Measurements from ENCODE around the gene RO60.
A peak's percentile ranks its signal among the peaks of the same experiment; 100 is the strongest.

RO60 gene

DNA sequence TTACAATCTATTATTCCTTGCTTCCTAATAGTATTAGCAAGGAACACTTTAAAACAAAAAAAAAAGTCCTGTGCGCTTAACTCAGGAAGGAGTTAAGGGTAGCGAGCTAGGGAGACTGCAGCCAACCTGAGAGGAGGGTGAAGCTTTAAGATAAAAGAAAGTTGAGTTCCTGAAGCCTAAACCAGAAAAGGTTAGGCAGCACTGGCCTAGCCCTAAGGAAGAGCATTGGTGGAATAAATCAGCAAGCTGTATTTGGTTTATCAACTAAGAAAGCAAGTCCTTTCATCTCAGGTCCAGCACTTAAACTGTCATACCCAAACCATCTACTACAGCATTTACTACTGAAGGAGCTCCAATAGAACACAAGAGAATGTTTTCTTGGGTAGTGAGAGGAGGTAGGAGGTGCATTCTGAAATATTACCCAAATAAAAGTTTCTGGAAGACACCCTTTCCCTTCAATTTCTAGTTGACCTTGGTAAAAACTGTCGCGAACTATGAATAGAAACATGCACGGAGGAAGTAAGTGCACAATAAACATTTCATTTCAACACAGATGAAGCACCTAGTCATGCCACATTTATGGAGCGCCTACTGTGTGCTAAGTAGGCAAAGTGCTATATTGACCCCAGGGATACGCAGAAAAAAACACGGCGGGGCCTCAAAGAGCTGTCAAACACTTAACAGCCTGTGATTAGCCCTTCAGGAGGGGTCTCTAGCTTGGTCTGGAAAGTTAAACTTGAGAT lies 44.5 kb downstream of the RO60 start:
- TF ChIP-seq SPI1 (IDR thresholded peaks at IDR 0.05; ENCODE audit: borderline replicate concordance, low read depth) (no peak), GABPA (IDR thresholded peaks at IDR 0.05; ENCODE audit: low read depth) (no peak), CTCF (IDR thresholded peaks at IDR 0.05; ENCODE audit: insufficient read depth, low read length) (no peak), REST (IDR thresholded peaks at IDR 0.05; ENCODE audit: insufficient replicate concordance, low read depth) (no peak), POLR2AphosphoS5 (IDR thresholded peaks at IDR 0.05; ENCODE audit: low read depth) (no peak)
- Histone ChIP-seq H3K27ac (replicated peaks) (peak overlapping the region; percentile 60), H3K27me3 (ENCODE audit: insufficient read depth, poor library complexity, severe bottlenecking) (no peaks in the 10 kb centered on the region), H3K4me3 (replicated peaks; ENCODE audit: insufficient read depth, low read length) (peak overlapping the region; percentile 85)
- DNase-seq (ENCODE audit: low read depth in 1 of 2, low spot score in 1 of 2): no peak

- peak overlapping the region; percentile 60 for H3K27ac ChIP-seq (replicated peaks)
- peak overlapping the region; percentile 85 for H3K4me3 ChIP-seq (replicated peaks; ENCODE audit: insufficient read depth, low read length)
- no peaks in the 10 kb centered on the region for H3K27me3 ChIP-seq (ENCODE audit: insufficient read depth, poor library complexity, severe bottlenecking)
- DNase-seq (ENCODE audit: low read depth in 1 of 2, low spot score in 1 of 2): peak; percentile 24 to 45
- no peak for TF ChIP-seq REST (IDR thresholded peaks at IDR 0.05; ENCODE audit: insufficient replicate concordance, low read depth)
- peak; percentile 50; the same call in 1 of the 2 replicates for TF ChIP-seq SPI1 (IDR thresholded peaks at IDR 0.05; ENCODE audit: borderline replicate concordance, low read depth)
These were observed 45.1 kb downstream of the RO60 start for GRCh38 chr1:193104502-193104906.

DNA sequence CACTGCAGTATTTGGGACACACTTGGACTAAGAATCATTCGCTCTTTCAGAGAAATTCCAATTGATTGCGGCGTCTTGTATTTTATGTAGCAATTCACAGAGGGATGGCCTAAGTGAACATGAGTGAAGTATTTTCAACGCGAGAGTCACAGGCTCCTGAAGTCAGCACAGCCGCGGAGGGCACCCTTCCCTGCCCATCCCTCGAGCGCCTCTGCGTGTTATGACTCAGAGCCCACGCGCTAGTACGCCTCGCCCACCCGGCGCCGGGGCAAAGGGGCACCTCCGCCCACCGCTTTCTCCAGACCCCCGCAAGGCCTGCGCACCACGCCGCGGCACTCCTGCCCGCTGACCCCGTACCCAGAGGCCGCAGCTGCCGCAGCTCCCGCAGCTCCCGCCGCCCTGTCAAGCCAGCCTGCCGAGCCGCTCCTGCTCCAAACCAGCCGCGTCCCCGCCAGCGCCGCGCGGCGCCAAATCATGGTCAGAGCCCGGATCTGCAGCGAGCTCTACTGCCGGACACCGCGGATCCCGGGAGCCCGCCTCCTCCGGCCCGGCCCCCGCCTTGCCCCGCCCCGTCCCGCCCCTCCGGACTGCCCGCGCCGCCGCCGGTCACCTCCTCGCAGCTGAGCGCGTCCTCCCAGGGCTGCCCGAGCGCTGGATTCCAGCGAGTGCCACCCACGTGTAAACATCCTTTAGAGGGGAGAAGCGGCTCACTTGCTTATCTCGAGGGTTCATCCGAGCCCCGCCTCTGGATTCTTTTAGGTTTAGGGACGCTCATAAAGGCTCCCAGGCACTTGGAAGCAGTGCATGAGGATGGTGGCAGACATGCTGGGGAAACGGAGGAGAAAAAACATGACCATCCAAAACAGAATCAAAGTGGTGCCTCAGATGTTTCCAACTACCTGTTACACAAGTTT lies 45.8 kb downstream of the RO60 start, which contains the start of gene GLRX2:
GLRX2 (minus strand) TSS at position 508 of the 914 bp plus-strand sequence; CDS start at position 476, 32 bp downstream.
- TF ChIP-seq POLR2AphosphoS5 (IDR thresholded peaks at IDR 0.05; ENCODE audit: low read depth) (peak; percentile 75; the same call in 1 of the 2 replicates), SPI1 (IDR thresholded peaks at IDR 0.05; ENCODE audit: borderline replicate concordance, low read depth) (no peak)
- DNase-seq (ENCODE audit: low read depth in 1 of 2, low spot score in 1 of 2): peak; percentile 41 to 75
- H3K27ac ChIP-seq (replicated peaks): peak within 1 kb of the TSS; percentile 60
- H3K27me3 ChIP-seq (ENCODE audit: insufficient read depth, poor library complexity, severe bottlenecking): no peaks in the 10 kb centered on the region
- peak within 1 kb of the TSS; percentile 85 for H3K4me3 ChIP-seq (replicated peaks; ENCODE audit: insufficient read depth, low read length)

GRCh38 chr1:193105821-193106177 lies 46.4 kb downstream of the RO60 start:
- Histone ChIP-seq H3K27ac (replicated peaks) (peak overlapping the region; percentile 60), H3K27me3 (ENCODE audit: insufficient read depth, poor library complexity, severe bottlenecking) (no peaks in the 10 kb centered on the region), H3K4me3 (replicated peaks; ENCODE audit: insufficient read depth, low read length) (peak overlapping the region; percentile 85)
- TF ChIP-seq SPI1 (IDR thresholded peaks at IDR 0.05; ENCODE audit: borderline replicate concordance, low read depth) (no peak), REST (IDR thresholded peaks at IDR 0.05; ENCODE audit: insufficient replicate concordance, low read depth) (no peak), CTCF (IDR thresholded peaks at IDR 0.05; ENCODE audit: insufficient read depth, low read length) (no peak), POLR2AphosphoS5 (IDR thresholded peaks at IDR 0.05; ENCODE audit: low read depth) (no peak), GABPA (IDR thresholded peaks at IDR 0.05; ENCODE audit: low read depth) (no peak)
- DNase-seq (ENCODE audit: low read depth in 1 of 2, low spot score in 1 of 2): no peak
